ENCODE measurements around the gene CFAP298.

Gene CFAP298

DNA sequence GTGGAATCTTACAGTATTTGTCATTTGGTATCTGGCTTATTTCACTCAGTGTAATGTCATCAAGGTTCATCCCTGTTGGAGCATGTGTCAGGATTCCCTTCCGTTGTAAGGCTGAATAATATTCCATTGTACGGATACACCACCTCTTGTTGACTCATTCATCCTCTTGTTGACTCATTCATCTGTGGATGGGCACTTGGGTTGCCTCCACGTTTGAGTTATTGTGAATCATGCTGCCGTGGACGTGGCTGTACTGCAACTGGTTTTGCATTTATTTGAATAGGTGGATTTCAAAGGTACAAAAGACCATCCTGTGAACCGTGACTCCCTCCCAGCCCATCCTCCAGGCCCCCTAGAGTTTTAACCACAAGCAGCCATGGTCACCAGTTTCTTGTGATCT is 15.0 kb downstream of the CFAP298 start:
- no peak for TF ChIP-seq CTCF (IDR thresholded peaks at IDR 0.05; ENCODE audit: low read depth, low read length)
- H3K4me3 ChIP-seq (ENCODE audit: low read depth, low read length), result no peak overlapping the region
- in situ Hi-C loops (cut with HindIII; ENCODE audit: low sequenced_read_pairs), result no loop called here
- peak; percentile 73 for DNase-seq (ENCODE audit: low read depth, low spot score)

- no peak for DNase-seq (ENCODE audit: low read depth, low spot score)
- no peak overlapping the region for H3K4me3 ChIP-seq (ENCODE audit: low read depth, low read length)
- in situ Hi-C loops (cut with HindIII; ENCODE audit: low sequenced_read_pairs), result no loop called here
- no peak for TF ChIP-seq CTCF (IDR thresholded peaks at IDR 0.05; ENCODE audit: low read depth, low read length)
Measured at GRCh38 chr21:32595431-32595830, 16.7 kb downstream of the CFAP298 start.

DNA sequence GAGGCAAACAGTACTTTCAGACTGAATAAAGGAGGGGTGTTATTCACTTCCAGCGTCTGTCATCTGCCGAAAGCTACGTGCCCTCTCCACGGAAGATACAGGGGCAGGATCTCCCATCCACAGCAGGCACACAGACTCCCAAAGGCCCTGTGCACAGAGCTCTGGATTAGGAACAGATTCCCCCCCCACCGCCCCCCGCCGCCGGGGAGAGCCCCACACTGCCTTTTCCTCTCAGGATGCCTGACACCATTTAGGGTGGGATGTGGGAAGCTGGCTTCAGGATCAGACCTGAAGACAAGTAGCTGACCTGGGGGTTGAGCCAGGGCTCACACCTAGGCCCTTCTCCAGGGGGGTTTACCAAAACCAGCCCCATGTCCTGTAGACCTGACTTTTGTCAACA is 18.5 kb downstream of the CFAP298 start:
- DNase-seq (ENCODE audit: low read depth, low spot score), result no peak
- in situ Hi-C loops (cut with HindIII; ENCODE audit: low sequenced_read_pairs), result no loop called here
- no peak for TF ChIP-seq CTCF (IDR thresholded peaks at IDR 0.05; ENCODE audit: low read depth, low read length)
- no peak overlapping the region for H3K4me3 ChIP-seq (ENCODE audit: low read depth, low read length)

- no peak for TF ChIP-seq CTCF (IDR thresholded peaks at IDR 0.05; ENCODE audit: low read depth, low read length)
- H3K4me3 ChIP-seq (ENCODE audit: low read depth, low read length), result no peak overlapping the region
- in situ Hi-C loops (cut with HindIII; ENCODE audit: low sequenced_read_pairs), result no loop called here
- DNase-seq (ENCODE audit: low read depth, low spot score), result no peak
Measured at GRCh38 chr21:32592929-32593502, 19.2 kb downstream of the CFAP298 start.

GRCh38 chr21:32590130-32590529 is 22.0 kb downstream of the CFAP298 start:
- no peak overlapping the region for H3K4me3 ChIP-seq (ENCODE audit: low read depth, low read length)
- DNase-seq (ENCODE audit: low read depth, low spot score), result no peak
- TF ChIP-seq CTCF (IDR thresholded peaks at IDR 0.05; ENCODE audit: low read depth, low read length), result no peak
- in situ Hi-C loops (cut with HindIII; ENCODE audit: low sequenced_read_pairs), result no loop called here

DNA sequence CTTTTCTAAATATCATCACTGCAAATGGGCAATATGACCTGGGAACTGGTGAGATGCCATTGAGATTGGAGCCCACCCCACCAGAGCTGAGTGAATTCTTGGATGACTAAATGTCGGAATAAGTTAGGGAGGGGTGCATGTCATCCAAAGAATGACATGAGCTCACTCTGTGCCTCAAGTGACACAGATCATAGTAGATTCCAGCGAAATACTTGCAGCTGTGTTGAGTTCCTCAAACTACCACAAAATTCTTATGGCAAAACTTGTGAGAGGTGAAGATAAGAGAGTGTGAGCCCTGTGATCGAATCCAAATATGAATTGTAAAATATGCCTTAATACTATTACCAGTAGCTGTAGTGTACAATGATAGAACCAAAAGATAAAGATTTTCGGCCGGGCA is 24.5 kb downstream of the CFAP298 start:
- TF ChIP-seq CTCF (IDR thresholded peaks at IDR 0.05; ENCODE audit: low read depth, low read length), result no peak
- in situ Hi-C loops (cut with HindIII; ENCODE audit: low sequenced_read_pairs), result no loop called here
- no peak overlapping the region for H3K4me3 ChIP-seq (ENCODE audit: low read depth, low read length)
- DNase-seq (ENCODE audit: low read depth, low spot score), result no peak

DNA sequence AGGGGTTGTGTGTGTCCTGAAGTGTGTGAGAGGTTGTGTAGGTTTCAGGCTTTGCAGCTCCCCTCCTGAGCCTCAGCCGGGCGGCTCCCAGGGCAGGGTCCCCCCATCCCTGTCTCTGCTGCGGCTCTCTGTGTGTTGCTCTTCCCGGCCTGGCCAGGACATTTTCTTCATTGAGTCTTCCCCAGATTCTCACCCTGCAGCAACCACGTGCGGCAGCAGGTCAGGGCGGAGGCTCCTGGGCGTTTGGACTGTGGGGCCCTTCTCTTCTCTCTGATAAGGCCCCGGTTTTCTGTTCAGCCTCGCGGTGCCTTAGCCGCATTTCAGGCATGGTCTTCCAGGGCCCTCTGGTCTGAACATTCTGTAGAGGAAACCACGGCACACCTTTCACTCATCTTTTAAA is 25.1 kb downstream of the CFAP298 start:
- in situ Hi-C loops (cut with HindIII; ENCODE audit: low sequenced_read_pairs), result no loop called here
- no peak for TF ChIP-seq CTCF (IDR thresholded peaks at IDR 0.05; ENCODE audit: low read depth, low read length)
- DNase-seq (ENCODE audit: low read depth, low spot score), result no peak
- no peak overlapping the region for H3K4me3 ChIP-seq (ENCODE audit: low read depth, low read length)
